Neural cell (in vitro differentiated cells): ENCODE results near the gene KIAA1191. TPM values are rescaled to one million over a fixed set of nuclear protein-coding genes. Genes with fewer than 3 reads are reported as not detected.

ENCODE experiments used
- H2AFZ ChIP-seq: fragments of 200-600, 300-800 bp; sonication (generic), shearing (Covaris generic); 2 replicates; pipeline ENCODE4 v1.6.0; 2014; ENCODE audit warnings: low read depth, mild to moderate bottlenecking, antibody characterized with exemption, low read length, moderate library complexity
- H3F3A ChIP-seq: fragments of 200-600 bp; shearing (Covaris generic); 2 replicates; pipeline ENCODE4 v1.6.1; 2016; ENCODE audit warnings: mild to moderate bottlenecking, moderate library complexity, mixed read lengths, antibody characterized with exemption, low read length; ENCODE audit not compliant: insufficient read depth, poor library complexity, severe bottlenecking
- H3K27ac ChIP-seq: fragments of 200-600, 300-800 bp; sonication (generic), shearing (Covaris generic); 2 replicates; pipeline ENCODE4 v1.5.1; 2014; ENCODE audit warnings: mild to moderate bottlenecking, low read length, moderate library complexity
- H3K27me3 ChIP-seq: fragments of 300-800, 200-600 bp; sonication (generic), shearing (Covaris generic); 2 replicates; pipeline ENCODE4 v1.6.0; 2014; ENCODE audit warnings: mild to moderate bottlenecking, low read depth, low read length, moderate library complexity; ENCODE audit not compliant: insufficient read depth
- H3K36me3 ChIP-seq: fragments of 300-800, 200-600 bp; sonication (generic), shearing (Covaris generic); 2 replicates; pipeline ENCODE4 v1.5.1; 2014; ENCODE audit warnings: mild to moderate bottlenecking, antibody characterized with exemption, low read length, moderate library complexity; ENCODE audit not compliant: insufficient read depth
- H3K4me2 ChIP-seq: fragments of 300-800, 200-600 bp; sonication (generic), shearing (Covaris generic); 2 replicates; pipeline ENCODE4 v1.6.0; 2014; ENCODE audit warnings: mild to moderate bottlenecking, low read length
- H3K4me3 ChIP-seq: fragments of 300-800, 200-600 bp; sonication (generic), shearing (Covaris generic); 2 replicates; pipeline ENCODE4 v1.5.1; 2014; ENCODE audit warnings: mild to moderate bottlenecking, low read length, moderate library complexity
- H3K79me2 ChIP-seq: fragments of 200-600 bp; shearing (Covaris generic); replicated peaks from 2 replicates; pipeline ENCODE4 v1.6.0; 2014; ENCODE audit warnings: mild to moderate bottlenecking, low read length, moderate library complexity; ENCODE audit not compliant: insufficient read depth
- H3K9ac ChIP-seq: fragments of 300-800, 200-600 bp; sonication (generic), shearing (Covaris generic); 2 replicates; pipeline ENCODE4 v1.6.1; 2016; ENCODE audit warnings: mild to moderate bottlenecking, low read length, mixed read lengths
- H3K9me2 ChIP-seq: fragments of 200-600 bp; shearing (Covaris generic); 2 replicates; pipeline ENCODE4 v1.6.1; 2016; ENCODE audit warnings: mild to moderate bottlenecking, low read length, mixed read lengths; ENCODE audit not compliant: insufficient read depth
- H3K9me3 ChIP-seq: fragments of 200-600, 300-800 bp; sonication (generic), shearing (Covaris generic); 2 replicates; pipeline ENCODE4 v1.6.1; 2016; ENCODE audit warnings: mild to moderate bottlenecking, mixed run types, low read length, moderate library complexity, mixed read lengths
- H4K20me1 ChIP-seq: fragments of 200-600 bp; shearing (Covaris generic); 2 replicates; pipeline ENCODE4 v1.6.1; 2016; ENCODE audit warnings: mild to moderate bottlenecking, mixed run types; ENCODE audit not compliant: insufficient read depth
- EP300 ChIP-seq: fragments of 450-650 bp; conservative IDR thresholded peaks from 2 replicates; pipeline ENCODE4 v1.6.1; 2014; ENCODE audit warnings: antibody characterized with exemption, mild to moderate bottlenecking, moderate library complexity; ENCODE audit not compliant: poor library complexity, severe bottlenecking
- EZH2 ChIP-seq: fragments of 200-600, 300-800 bp; shearing (Covaris generic), sonication (generic); IDR thresholded peaks from 2 replicates; pipeline ENCODE4 v1.6.1; 2014; ENCODE audit warnings: antibody characterized with exemption, low read length, borderline replicate concordance, mild to moderate bottlenecking; ENCODE audit not compliant: insufficient read depth, poor library complexity, severe bottlenecking
- POLR2AphosphoS5 ChIP-seq: IDR thresholded peaks from 2 replicates; pipeline ENCODE4 v1.6.1; 2012
- SMC3 ChIP-seq: fragments of 450-650 bp; conservative IDR thresholded peaks from 2 replicates; pipeline ENCODE4 v1.6.1; 2014; ENCODE audit warnings: antibody characterized with exemption, mild to moderate bottlenecking, moderate library complexity; ENCODE audit not compliant: poor library complexity
- TAF1 ChIP-seq: IDR thresholded peaks from 2 replicates; pipeline ENCODE4 v1.6.1; 2012; ENCODE audit warnings: low read depth
- polyA plus RNA-seq: library from polyadenylated mRNA; depleted of rRNA; stranded (reverse); fragments of >200 nt; gene quantifications from 2 replicates; pipeline ENCODE4 v1.2.3, GENCODE V29; 2014
- TF ChIP-seq, protein P1 (sequence below): IDR thresholded peaks from 2 replicates; pipeline ENCODE4 v1.6.1; 2012; ENCODE audit warnings: borderline replicate concordance
- TF ChIP-seq, protein P2 (sequence below): fragments of 450-650 bp; IDR thresholded peaks from 2 replicates; pipeline ENCODE4 v1.5.1; 2014; ENCODE audit warnings: antibody characterized with exemption, mild to moderate bottlenecking, moderate library complexity; ENCODE audit not compliant: poor library complexity, severe bottlenecking

Gene KIAA1191
- polyA plus RNA-seq, 1 donor from 2014 or later = 137 TPM

- Histone ChIP-seq H3K9me2 (no peaks in the 10 kb centered on the region), H4K20me1 (no peaks in the 10 kb centered on the region), H3K27me3 (no peaks in the 10 kb centered on the region), H2AFZ (no peak overlapping the region), H3K9me3 (no peaks in the 10 kb centered on the region), H3K4me3 (peak overlapping the region; percentile 81), H3K27ac (peak overlapping the region; percentile 90), H3K9ac (peak overlapping the region; percentile 85), H3K4me2 (peak overlapping the region; percentile 57), H3K36me3 (no peaks in the 10 kb centered on the region), H3F3A (no peaks in the 10 kb centered on the region), H3K79me2 (peaks cover 10% of the 10 kb centered on the region)
- peak; percentile 4 for TF ChIP-seq SMC3
- TF ChIP-seq, protein P1, sequence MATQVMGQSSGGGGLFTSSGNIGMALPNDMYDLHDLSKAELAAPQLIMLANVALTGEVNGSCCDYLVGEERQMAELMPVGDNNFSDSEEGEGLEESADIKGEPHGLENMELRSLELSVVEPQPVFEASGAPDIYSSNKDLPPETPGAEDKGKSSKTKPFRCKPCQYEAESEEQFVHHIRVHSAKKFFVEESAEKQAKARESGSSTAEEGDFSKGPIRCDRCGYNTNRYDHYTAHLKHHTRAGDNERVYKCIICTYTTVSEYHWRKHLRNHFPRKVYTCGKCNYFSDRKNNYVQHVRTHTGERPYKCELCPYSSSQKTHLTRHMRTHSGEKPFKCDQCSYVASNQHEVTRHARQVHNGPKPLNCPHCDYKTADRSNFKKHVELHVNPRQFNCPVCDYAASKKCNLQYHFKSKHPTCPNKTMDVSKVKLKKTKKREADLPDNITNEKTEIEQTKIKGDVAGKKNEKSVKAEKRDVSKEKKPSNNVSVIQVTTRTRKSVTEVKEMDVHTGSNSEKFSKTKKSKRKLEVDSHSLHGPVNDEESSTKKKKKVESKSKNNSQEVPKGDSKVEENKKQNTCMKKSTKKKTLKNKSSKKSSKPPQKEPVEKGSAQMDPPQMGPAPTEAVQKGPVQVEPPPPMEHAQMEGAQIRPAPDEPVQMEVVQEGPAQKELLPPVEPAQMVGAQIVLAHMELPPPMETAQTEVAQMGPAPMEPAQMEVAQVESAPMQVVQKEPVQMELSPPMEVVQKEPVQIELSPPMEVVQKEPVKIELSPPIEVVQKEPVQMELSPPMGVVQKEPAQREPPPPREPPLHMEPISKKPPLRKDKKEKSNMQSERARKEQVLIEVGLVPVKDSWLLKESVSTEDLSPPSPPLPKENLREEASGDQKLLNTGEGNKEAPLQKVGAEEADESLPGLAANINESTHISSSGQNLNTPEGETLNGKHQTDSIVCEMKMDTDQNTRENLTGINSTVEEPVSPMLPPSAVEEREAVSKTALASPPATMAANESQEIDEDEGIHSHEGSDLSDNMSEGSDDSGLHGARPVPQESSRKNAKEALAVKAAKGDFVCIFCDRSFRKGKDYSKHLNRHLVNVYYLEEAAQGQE = peak; percentile 23
- TF ChIP-seq EP300 = no peak
Measured at GRCh38 chr5:176388003-176388443, 26.5 kb upstream of the KIAA1191 start.

- no peaks in the 10 kb centered on the region for H3F3A ChIP-seq
- H3K36me3 ChIP-seq = no peaks in the 10 kb centered on the region
- H3K9ac ChIP-seq = peak overlapping the region; percentile 85
- H3K27ac ChIP-seq = peak overlapping the region; percentile 90
- peaks cover 10% of the 10 kb centered on the region for H3K79me2 ChIP-seq
- H2AFZ ChIP-seq = no peak overlapping the region
- peak overlapping the region; percentile 81 for H3K4me3 ChIP-seq
- TF ChIP-seq EZH2 = no peak
- no peak for TF ChIP-seq SMC3
- TF ChIP-seq, protein P1 = no peak
- no peak for TF ChIP-seq EP300
- no peak for TF ChIP-seq POLR2AphosphoS5
- TF ChIP-seq, protein P2, sequence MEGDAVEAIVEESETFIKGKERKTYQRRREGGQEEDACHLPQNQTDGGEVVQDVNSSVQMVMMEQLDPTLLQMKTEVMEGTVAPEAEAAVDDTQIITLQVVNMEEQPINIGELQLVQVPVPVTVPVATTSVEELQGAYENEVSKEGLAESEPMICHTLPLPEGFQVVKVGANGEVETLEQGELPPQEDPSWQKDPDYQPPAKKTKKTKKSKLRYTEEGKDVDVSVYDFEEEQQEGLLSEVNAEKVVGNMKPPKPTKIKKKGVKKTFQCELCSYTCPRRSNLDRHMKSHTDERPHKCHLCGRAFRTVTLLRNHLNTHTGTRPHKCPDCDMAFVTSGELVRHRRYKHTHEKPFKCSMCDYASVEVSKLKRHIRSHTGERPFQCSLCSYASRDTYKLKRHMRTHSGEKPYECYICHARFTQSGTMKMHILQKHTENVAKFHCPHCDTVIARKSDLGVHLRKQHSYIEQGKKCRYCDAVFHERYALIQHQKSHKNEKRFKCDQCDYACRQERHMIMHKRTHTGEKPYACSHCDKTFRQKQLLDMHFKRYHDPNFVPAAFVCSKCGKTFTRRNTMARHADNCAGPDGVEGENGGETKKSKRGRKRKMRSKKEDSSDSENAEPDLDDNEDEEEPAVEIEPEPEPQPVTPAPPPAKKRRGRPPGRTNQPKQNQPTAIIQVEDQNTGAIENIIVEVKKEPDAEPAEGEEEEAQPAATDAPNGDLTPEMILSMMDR = no peak
- TF ChIP-seq TAF1 = no peak
- no peaks in the 10 kb centered on the region for H3K9me3 ChIP-seq
- peak overlapping the region; percentile 57 for H3K4me2 ChIP-seq
- no peaks in the 10 kb centered on the region for H3K27me3 ChIP-seq
- no peaks in the 10 kb centered on the region for H4K20me1 ChIP-seq
- H3K9me2 ChIP-seq = no peaks in the 10 kb centered on the region
Measured at GRCh38 chr5:176387384-176387925, 25.9 kb upstream of the KIAA1191 start.
